Stromal cell of bone marrow (primary cell): ENCODE data around the gene GDA.
A peak's percentile ranks its signal among the peaks of the same experiment; 100 is the strongest.
"Not testable (repeated sequence)": the region's sequence is repeated elsewhere in the genome, so short reads cannot be mapped to it uniquely, and the experiment has no call there.

Experiments
- DNase-seq: peaks from one replicate; pipeline ENCODE4 v3.0.0-alpha.2; 2012; ENCODE audit warnings: low read depth

GDA gene

DNA sequence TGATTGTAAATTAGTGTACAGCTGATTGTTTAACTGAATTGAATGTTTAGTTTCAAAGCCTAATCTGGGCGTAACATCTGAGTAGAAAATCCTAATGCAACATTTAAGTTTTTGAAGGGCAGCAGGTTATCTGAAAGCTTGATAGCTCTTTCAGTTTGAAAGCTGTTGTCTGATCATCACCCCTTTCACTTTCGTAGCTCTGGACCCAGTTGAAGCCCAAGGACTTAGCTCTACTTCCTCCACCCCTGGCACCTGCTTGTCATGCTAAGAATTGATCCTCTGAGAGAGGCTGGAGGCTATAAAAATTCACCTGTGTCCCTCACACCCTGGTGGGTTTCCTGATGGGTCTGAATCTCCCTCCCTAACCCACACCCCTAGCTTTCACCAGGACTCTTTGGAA is 129.7 kb downstream of the GDA start:
- no peak for DNase-seq

DNA sequence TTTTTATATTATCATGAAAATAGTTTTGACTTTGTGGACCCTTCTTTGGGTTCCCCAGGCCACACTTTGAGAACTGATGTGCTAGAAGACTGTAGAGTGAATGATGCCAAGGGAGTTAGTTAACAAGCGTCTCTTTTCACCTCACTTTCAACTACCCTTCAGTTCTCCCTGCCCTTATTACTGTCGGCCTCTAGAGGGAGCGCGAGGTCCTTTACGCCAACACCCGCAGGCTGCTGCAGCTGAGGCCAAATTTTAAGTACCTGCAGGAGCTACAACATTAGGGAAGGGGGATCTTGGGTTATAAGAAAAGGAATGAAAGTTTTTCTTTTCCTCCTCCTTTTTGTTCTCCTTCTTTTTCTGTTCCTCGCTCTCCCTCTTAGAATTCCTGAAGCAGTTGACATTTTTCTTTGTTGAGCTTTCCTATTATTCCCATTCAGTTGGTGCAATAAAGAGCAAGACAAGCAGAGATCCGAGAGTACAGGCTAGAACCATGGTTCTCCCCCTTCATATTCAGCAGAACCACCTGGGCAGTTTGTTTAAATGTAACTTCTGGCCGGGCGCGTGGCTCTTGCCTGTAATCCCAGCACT is 131.8 kb downstream of the GDA start:
- peak; percentile 31 for DNase-seq

DNA sequence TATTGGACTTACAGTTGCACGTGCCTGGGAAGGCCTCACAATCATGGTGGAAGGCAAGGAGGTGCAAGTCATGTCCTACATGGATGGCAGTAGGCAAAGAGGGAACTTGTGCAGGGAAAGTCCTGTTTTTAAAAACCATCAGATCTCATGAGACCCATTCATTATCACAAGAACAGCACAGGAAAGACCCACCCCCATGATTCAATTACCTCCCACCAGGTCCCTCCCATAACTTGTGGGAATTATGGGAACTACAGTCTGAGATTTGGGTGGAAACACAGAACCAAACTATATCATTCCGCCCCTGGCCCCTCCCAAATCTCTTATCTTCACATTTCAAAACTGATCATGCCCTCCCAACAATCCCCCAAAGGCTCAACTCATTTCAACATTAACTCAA is 140.2 kb downstream of the GDA start:
- DNase-seq = no peak

DNA sequence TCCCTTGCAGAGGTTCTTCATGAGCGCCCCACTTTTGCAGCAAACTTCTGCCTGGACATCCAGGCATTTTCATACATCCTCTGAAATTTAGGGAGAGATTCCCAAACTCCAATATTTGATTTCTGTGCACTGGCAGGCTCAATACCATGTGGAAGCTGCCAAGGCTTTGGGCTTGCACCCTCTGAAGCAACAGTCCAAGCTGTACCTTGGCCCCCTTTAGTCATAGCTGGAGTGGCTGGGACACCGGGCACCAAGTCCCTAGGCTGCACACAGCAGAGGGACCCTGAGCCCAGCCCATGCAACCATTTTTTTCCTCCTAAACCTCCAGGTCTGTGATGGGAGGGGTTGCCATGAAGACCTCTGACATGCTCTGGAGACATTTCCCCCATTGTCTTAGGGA is 141.1 kb downstream of the GDA start:
- no peak for DNase-seq

DNA sequence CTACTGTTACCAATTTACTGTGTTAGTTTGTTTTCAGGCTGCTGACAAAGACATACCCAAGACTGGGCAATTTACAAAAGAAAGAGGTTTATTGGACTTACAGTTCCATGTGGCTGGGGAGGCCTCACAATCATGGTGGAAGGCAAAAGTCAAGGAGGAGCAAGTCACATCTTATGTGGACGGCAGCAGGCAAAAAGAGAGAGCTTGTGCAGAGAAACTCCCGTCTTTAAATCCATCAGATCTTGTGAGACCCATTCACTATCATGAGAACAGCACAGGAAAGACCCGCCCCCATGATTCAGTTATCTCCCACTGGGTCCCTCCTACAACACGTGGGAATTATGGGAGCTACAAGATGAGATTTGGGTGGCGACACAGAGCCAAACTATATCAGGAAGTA is 142.3 kb downstream of the GDA start:
- not testable (repeated sequence) for DNase-seq

DNA sequence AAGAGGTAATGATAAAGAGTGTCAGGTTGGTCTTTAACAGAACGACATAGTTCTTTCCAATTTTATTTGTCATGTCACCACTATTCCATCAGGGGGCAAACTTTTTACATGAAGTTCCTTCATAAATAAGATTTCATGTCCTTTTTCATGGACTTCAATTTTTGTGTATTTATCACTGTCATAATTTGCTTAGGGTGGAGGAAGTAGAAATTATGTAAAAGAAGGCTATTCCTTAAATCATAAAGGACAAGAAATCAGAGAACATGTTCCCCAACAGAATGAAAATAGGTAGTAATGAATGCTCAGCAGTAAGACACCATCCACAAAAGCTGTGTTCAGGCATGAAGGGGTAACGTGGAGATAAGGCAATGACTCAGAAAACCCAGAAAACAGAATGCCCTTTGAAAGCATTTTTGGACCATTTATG is 143.0 kb downstream of the GDA start:
- peak; percentile 33 for DNase-seq

DNA sequence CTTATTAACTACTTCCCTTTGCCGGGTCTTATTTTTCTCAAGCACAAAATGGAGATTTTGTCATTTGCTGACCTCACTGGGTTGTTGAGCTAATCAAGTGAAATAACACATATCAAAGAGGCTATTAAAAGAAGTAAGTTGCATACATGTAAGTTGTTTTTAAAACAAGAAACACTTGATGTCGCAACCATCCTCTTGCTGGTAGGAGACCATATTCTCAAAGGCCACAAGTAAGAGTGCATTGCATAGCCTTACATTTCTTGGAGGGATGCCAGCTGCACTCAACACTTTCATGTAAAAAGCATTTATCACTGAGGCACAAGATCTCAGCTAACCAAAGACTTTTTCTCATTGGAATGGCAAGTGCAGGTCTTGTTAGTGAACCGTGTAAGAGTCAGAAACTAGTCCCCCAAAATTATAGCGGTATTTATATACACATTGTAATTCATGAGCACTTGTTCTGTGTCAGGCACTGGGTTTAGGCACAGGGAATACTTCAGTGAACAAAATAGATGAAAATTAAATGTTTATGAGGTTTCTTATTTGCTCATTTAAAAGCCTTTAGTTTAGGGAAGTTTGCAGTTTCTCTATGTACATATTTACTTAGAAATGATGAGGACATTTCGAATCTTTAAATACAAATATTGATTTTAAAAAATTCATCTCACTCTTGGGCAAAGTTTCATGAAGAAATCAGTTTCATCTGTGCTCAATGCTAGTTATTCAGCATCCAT is 143.8 kb downstream of the GDA start:
- DNase-seq = no peak

DNA sequence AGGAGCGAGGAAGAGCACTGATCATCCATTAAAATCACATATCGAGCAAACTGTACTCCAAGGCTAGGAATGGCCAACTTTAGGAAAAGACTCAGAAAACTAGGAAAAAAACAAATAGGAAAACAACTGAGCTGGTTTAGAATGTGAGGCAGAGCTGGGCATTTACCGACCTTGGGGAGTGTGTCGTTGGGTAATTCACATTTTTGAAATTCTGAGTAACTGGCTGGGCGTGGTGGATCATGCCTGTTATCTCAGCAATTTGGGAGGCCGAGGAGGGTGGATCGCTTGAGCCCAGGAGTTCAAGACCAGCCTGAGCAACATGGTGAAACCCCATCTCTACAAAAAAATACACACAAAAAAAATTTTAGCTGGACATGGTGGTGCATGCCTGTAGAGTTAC is 145.7 kb downstream of the GDA start:
- DNase-seq = no peak

DNA sequence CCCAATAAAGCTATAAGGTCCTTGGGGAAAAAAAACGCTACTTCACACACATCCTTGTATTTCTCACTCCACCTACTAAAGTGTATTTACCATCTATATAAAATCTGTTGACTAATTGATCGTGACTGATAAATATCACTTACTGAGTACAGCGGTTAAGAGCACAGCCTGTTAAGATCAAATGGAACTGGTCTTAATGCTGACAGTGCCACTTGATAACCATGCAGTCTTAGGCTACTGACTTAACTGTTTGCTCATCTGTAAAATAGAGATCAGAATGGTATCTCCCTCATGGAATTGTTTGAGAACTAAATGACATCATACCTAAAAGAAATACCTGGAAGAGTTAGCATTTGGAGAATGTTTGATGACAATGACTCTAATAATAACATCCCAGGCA is 148.3 kb downstream of the GDA start:
- DNase-seq = no peak

DNA sequence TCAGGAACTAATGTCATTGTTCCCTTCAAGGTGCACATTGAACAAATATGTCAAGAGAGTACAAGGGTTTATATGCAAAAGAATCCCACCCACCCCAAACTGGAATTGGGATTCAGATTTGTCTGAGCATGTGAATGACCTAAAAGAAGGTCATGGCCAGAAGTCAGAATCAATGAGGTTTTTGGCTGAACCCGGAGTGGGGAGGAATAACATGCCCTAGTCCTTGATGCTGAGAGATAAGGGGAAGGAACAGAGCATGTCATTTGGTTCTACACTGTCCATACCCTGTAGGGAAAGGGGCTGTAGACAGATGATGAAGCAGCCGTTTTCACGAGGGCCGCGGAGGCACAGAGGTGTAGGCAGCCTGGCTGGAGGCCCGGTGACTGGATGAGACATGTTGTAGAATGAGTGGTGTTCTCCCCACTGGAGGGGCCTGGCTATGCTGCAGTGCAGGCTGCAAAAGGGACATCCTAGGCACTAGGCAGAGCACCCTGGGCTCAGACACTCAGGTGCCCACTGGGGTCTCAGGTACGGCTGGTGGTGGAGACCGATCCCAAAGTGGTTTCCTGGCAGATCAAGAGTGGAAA is 149.9 kb downstream of the GDA start:
- no peak for DNase-seq

DNA sequence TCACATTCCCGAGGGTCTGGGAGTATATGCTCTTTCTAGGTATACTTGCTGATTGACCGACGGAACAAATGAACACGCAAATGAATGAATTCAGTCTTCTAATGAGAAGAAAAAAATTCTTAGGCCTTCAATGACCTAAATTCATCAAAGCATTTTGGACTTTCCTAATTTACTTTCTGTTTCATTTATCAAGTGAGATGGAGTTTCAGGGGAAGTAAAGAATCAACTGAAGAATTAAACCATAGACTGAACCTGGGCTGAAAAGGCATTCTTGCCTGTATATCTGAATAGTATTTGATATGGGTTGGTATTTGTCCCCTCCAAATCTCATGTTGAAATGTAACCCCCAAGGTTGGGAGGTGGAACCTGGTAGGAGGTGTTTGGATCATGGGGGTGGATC is 151.6 kb downstream of the GDA start:
- DNase-seq = no peak
